ENCODE data around the gene CHRNB4.
"Not testable (repeated sequence)": the region's sequence is repeated elsewhere in the genome, so short reads cannot be mapped to it uniquely, and the experiment has no call there.

Gene CHRNB4

GRCh38 chr15:78614021-78614420 lies 27.0 kb downstream of the CHRNB4 start:
- no peak for DNase-seq

DNA sequence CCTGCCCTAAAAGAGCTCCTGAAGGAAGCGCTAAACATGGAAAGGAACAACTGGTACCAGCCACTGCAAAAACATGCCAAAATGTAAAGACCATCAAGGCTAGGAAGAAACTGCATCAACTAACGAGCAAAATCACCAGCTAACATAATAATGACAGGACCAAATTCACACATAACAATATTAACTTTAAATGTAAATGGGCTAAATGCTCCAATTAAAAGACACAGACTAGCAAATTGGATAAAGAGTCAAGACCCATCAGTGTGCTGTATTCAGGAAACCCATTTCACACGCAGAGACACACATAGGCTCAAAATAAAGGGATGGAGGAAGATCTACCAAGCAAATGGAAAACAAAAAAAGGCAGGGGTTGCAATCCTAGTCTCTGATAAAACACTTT lies 31.5 kb downstream of the CHRNB4 start:
- not testable (repeated sequence) for DNase-seq

- no peak for DNase-seq
Observed at GRCh38 chr15:78605680-78606079, 35.3 kb downstream of the CHRNB4 start.

DNA sequence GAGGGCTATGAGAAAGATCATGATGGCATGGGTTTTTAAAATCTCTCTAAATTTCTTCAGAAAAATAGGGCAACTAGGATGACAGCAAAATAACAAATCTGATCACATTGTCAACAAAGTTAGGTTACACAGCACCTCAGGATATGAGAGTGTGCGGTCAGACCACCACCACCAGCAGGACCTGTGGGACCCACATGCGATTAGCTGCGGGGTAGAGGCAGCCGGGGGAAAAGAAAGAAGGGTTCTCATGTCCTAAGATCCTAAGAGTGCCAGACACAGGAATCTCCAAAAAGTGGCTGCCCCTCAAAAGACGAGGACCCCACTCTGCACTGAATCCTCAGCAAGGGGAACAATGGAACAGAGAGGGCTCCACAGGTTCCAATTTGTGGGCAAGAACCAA lies 35.8 kb downstream of the CHRNB4 start:
- no peak for DNase-seq

- DNase-seq, result no peak
Observed at GRCh38 chr15:78604420-78604819, 36.6 kb downstream of the CHRNB4 start.

- no peak for DNase-seq
Observed at GRCh38 chr15:78603467-78603866, 37.5 kb downstream of the CHRNB4 start.

DNA sequence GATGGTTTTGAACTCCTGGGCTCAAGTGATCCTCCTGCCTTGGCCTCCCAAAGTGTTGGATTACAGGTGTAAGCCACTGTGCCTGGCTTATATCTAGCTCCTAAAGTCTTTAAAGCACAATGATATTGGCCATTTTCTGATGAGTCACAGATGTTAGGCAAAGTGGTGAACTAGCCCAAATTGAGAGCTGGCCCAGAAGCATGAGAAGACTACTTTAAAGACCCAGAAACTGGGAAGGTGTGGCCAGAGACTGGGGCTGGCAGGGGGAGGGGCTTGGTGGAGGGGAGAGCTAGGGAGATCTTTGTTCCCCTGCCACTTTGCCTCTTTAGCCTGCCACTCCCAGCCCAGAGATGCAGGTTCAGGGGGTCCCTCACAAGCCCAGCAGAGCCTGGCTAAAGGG lies 41.8 kb downstream of the CHRNB4 start:
- no peak for DNase-seq

GRCh38 chr15:78598348-78598747 lies 42.7 kb downstream of the CHRNB4 start:
- DNase-seq, result no peak

DNA sequence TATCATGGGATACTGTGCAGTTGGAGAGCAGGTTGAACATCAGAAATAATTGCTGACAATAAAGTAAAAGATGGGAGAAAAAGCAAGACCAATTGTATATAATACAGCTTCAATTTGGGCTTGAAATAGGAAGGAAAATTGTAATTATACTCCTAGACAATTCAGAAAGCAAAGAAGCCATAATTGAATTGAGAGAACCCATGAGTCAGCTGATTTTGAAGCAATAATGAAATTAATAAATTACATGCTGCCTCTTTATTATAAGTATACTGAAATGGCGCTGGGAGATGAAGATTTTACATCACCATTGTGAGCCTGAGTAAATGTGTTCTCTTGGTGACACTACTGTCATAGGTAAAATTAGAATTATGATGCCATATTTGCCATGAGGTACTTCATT lies 43.4 kb downstream of the CHRNB4 start:
- no peak for DNase-seq

- no peak for DNase-seq
Observed at GRCh38 chr15:78574944-78575343, 66.1 kb downstream of the CHRNB4 start.
